Endothelial cell of umbilical vein (primary cell): ENCODE measurements around the gene TMEM131.

Experiments
- CTCF ChIP-seq, 2 donors: IDR thresholded peaks; 1 replicate in 1 of 2; 2 replicates in 1 of 2; pipeline ENCODE4 v1.5.1; 2011; ENCODE audit warnings: low read length in 2 of 2, mild to moderate bottlenecking in 2 of 2, moderate library complexity in 2 of 2, control low read depth in 1 of 2, inconsistent platforms in 1 of 2, low read depth in 1 of 2; ENCODE audit not compliant: insufficient read depth in 1 of 2; ENCODE audit errors: extremely low read depth in 1 of 2
- EZH2 ChIP-seq: IDR thresholded peaks from 2 replicates; pipeline ENCODE4 v1.6.1; 2012; ENCODE audit warnings: borderline replicate concordance, low read depth, mild to moderate bottlenecking, moderate library complexity, low read length, inconsistent platforms; ENCODE audit not compliant: severe bottlenecking
- JUN ChIP-seq: IDR thresholded peaks from 2 replicates; pipeline ENCODE4 v1.6.1; 2011; ENCODE audit warnings: borderline replicate concordance, low read depth; ENCODE audit not compliant: insufficient read length, insufficient read depth
- MAX ChIP-seq: IDR thresholded peaks from 2 replicates; pipeline ENCODE4 v1.6.1; 2011; ENCODE audit not compliant: insufficient read depth, insufficient read length
- MYC ChIP-seq: IDR thresholded peaks from one replicate; pipeline ENCODE4 v1.6.1; 2011; ENCODE audit warnings: mild to moderate bottlenecking, low read depth, low read length
- POLR2A ChIP-seq: IDR thresholded peaks from 2 replicates; pipeline ENCODE4 v1.6.1; 2012; ENCODE audit warnings: low read depth, mild to moderate bottlenecking, control low read depth, low read length
- POLR2AphosphoS5 ChIP-seq: IDR thresholded peaks from 2 replicates; pipeline ENCODE4 v1.6.1; 2012; ENCODE audit warnings: low read depth, mild to moderate bottlenecking, control low read depth, low read length, moderate library complexity; ENCODE audit not compliant: insufficient read depth

GRCh38 chr2:97731274-97732020 is 264.3 kb downstream of the TMEM131 start:
- no peak for TF ChIP-seq POLR2AphosphoS5
- no peak for TF ChIP-seq CTCF (IDR thresholded peaks at IDR 0.05; ENCODE audit: extremely low read depth in 1 of 2, insufficient read depth in 1 of 2, low read depth in 1 of 2, low read length in 2 of 2)
- no peak for TF ChIP-seq POLR2A
- no peak for TF ChIP-seq MYC
- TF ChIP-seq JUN, result no peak
- TF ChIP-seq EZH2, result no peak
- no peak for TF ChIP-seq MAX
